Measurements from ENCODE around the gene GLYATL3. TPM values are rescaled to one million over a fixed set of nuclear protein-coding genes. Genes with fewer than 3 reads are reported as not detected.

Gene GLYATL3
- total RNA-seq, 2 experiments from 2014 or later: not detected

DNA sequence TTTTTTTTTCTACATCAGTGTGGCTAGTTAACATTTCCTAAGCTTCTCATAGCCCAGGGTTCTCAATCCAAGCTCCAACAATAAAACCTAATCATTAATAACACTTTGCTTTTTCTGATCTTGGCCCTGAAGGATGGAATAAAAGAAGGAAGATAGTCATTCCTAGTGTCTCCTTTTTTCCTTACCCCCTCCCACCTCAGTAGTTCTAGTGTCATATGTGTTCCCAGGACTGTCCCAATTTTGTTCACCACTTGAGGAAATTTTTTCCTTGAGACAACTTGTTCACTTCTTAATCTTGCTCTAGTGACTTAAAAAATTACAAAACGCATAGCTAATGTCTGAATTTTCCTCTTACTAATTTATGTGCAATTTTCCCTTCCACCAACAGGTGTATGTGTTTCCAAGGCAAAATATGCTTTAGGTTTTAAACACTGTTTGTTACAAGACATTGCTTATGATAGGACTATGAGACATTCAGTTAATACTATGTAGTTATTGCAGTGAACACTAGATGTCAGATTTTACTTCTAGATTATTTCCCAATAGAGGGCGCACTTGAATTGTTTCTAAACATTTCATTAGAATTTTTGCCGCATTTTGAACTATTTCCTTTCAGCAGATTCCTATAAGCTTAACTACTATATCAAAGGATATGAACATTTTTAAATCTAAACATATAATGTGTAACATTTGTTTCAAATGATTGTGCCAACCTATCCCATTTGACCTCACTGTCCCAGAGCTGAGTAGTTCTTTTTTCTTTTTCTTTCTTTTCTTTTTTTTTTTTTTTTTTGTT is 32.2 kb downstream of the GLYATL3 start:
- no peaks in the 10 kb centered on the region for H3K79me2 ChIP-seq (ENCODE audit: insufficient read depth, low read depth, low read length)
- no peak overlapping the region for H3K4me2 ChIP-seq (ENCODE audit: low read length)
- H3K9me3 ChIP-seq (ENCODE audit: low read length): no peaks in the 10 kb centered on the region
- H4K20me1 ChIP-seq (ENCODE audit: insufficient read depth, low read length): no peaks in the 10 kb centered on the region
- H3K27ac ChIP-seq (ENCODE audit: low read depth, low read length, poor library complexity, severe bottlenecking): no peak overlapping the region
- peak overlapping the region; percentile 49; the same call in 1 of the 2 replicates for H2AFZ ChIP-seq (ENCODE audit: low read length)
- BruUV-seq (replicated peaks): no TSS peak
- H3K4me1 ChIP-seq (ENCODE audit: insufficient read depth, low read length, poor library complexity, severe bottlenecking): no peaks in the 10 kb centered on the region
- H3K9me2 ChIP-seq (ENCODE audit: insufficient read depth, low read length): no peaks in the 10 kb centered on the region
- H3K4me3 ChIP-seq (ENCODE audit: low read depth, low read length, poor library complexity, severe bottlenecking): no peak overlapping the region
- H3K36me3 ChIP-seq (ENCODE audit: insufficient read depth, low read length): no peaks in the 10 kb centered on the region
- CTCF ChIA-PET (ENCODE audit: unreplicated experiment): no interaction called here
- no peak for TF ChIP-seq EZH2phosphoT487 (IDR thresholded peaks at IDR 0.05; ENCODE audit: borderline replicate concordance, low read depth, low read length)
- TF ChIP-seq, protein P1, sequence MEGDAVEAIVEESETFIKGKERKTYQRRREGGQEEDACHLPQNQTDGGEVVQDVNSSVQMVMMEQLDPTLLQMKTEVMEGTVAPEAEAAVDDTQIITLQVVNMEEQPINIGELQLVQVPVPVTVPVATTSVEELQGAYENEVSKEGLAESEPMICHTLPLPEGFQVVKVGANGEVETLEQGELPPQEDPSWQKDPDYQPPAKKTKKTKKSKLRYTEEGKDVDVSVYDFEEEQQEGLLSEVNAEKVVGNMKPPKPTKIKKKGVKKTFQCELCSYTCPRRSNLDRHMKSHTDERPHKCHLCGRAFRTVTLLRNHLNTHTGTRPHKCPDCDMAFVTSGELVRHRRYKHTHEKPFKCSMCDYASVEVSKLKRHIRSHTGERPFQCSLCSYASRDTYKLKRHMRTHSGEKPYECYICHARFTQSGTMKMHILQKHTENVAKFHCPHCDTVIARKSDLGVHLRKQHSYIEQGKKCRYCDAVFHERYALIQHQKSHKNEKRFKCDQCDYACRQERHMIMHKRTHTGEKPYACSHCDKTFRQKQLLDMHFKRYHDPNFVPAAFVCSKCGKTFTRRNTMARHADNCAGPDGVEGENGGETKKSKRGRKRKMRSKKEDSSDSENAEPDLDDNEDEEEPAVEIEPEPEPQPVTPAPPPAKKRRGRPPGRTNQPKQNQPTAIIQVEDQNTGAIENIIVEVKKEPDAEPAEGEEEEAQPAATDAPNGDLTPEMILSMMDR (conservative IDR thresholded peaks at IDR 0.05; ENCODE audit: low read length): peak; percentile 100
- intact Hi-C loops (cut with micrococcal nuclease; ENCODE audit: unreplicated experiment): loop anchor here (1.0 to 2.0 kb wide), 2 partner anchors 75 to 317 kb away; no protein-coding TSS in a partner anchor
- POLR2A ChIA-PET: interaction anchor here (0.6 to 1.6 kb wide), 4 partner anchors 11 to 238 kb away, joined by 3 to 6 read pairs (median 4); no protein-coding TSS in a partner anchor
- peak; percentile 71 for DNase-seq (ENCODE audit: low spot score)

DNA sequence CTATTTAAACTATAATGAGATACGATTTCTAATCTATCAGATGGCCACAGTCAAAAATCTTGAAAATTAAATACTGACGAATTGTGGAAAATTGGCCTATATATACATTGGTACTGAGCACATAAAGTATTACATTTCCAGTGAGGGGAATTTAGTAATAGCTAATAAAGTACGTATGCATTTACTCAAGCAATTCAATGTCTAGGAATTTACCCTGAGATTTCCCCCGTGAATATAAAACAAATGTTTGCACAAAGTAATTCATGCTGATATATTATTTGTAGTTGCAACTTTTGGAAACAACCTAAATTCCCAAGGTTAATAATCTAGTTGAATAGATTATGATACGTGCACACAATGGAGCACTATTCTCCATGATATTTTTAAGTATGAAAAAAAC is 36.1 kb downstream of the GLYATL3 start:
- Histone ChIP-seq H2AFZ (ENCODE audit: low read length) (no peak overlapping the region), H3K9me2 (ENCODE audit: insufficient read depth, low read length) (no peaks in the 10 kb centered on the region), H3K4me2 (ENCODE audit: low read length) (no peak overlapping the region), H3K79me2 (ENCODE audit: insufficient read depth, low read depth, low read length) (no peaks in the 10 kb centered on the region), H3K4me3 (ENCODE audit: low read depth, low read length, poor library complexity, severe bottlenecking) (no peak overlapping the region), H3K36me3 (ENCODE audit: insufficient read depth, low read length) (no peaks in the 10 kb centered on the region), H4K20me1 (ENCODE audit: insufficient read depth, low read length) (no peaks in the 10 kb centered on the region), H3K27ac (ENCODE audit: low read depth, low read length, poor library complexity, severe bottlenecking) (no peak overlapping the region), H3K4me1 (ENCODE audit: insufficient read depth, low read length, poor library complexity, severe bottlenecking) (no peaks in the 10 kb centered on the region), H3K9me3 (ENCODE audit: low read length) (no peaks in the 10 kb centered on the region)
- POLR2A ChIA-PET: no interaction called here
- no peak for TF ChIP-seq EZH2phosphoT487 (IDR thresholded peaks at IDR 0.05; ENCODE audit: borderline replicate concordance, low read depth, low read length)
- TF ChIP-seq, protein P1 (conservative IDR thresholded peaks at IDR 0.05; ENCODE audit: low read length): no peak
- intact Hi-C loops (cut with micrococcal nuclease; ENCODE audit: unreplicated experiment): no loop called here
- CTCF ChIA-PET (ENCODE audit: unreplicated experiment): no interaction called here
- no peak for DNase-seq (ENCODE audit: low spot score)
- BruUV-seq (replicated peaks): no TSS peak

DNA sequence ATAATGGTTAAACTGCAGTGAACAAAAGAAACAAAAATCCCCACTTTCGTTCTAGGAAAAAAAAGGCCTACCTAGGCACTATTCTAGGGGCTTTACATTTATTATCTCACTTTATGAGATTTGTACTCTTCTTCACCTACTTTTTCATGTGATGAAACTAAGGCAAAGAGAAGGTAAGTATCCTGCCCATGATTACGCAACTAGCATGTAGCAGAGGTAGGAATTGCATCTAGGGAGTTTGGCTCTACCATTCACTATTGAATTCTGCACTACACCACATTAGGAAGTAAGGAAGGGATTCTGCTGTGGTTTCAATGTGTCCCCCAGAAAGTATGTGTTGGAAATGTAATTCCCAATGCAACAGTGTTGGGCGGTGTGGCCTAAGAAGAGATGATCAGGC is 39.4 kb downstream of the GLYATL3 start:
- Histone ChIP-seq H3K4me2 (ENCODE audit: low read length) (no peak overlapping the region), H3K4me1 (ENCODE audit: insufficient read depth, low read length, poor library complexity, severe bottlenecking) (no peaks in the 10 kb centered on the region), H3K79me2 (ENCODE audit: insufficient read depth, low read depth, low read length) (no peaks in the 10 kb centered on the region), H3K36me3 (ENCODE audit: insufficient read depth, low read length) (no peaks in the 10 kb centered on the region), H4K20me1 (ENCODE audit: insufficient read depth, low read length) (no peaks in the 10 kb centered on the region), H3K4me3 (ENCODE audit: low read depth, low read length, poor library complexity, severe bottlenecking) (no peak overlapping the region), H3K27ac (ENCODE audit: low read depth, low read length, poor library complexity, severe bottlenecking) (no peak overlapping the region), H2AFZ (ENCODE audit: low read length) (no peak overlapping the region), H3K9me3 (ENCODE audit: low read length) (no peaks in the 10 kb centered on the region), H3K9me2 (ENCODE audit: insufficient read depth, low read length) (no peaks in the 10 kb centered on the region)
- TF ChIP-seq, protein P1 (conservative IDR thresholded peaks at IDR 0.05; ENCODE audit: low read length): no peak
- TF ChIP-seq EZH2phosphoT487 (IDR thresholded peaks at IDR 0.05; ENCODE audit: borderline replicate concordance, low read depth, low read length): no peak
- BruUV-seq (replicated peaks): no TSS peak
- intact Hi-C loops (cut with micrococcal nuclease; ENCODE audit: unreplicated experiment): no loop called here
- DNase-seq (ENCODE audit: low spot score): no peak
- ChIA-PET CTCF (ENCODE audit: unreplicated experiment) (no interaction called here), POLR2A (no interaction called here)

Measured in OCI-LY7 (cell line).